Measurements from ENCODE around the gene NUCB1. TPM values are rescaled to one million over a fixed set of nuclear protein-coding genes. Genes with fewer than 3 reads are reported as not detected.
A peak's percentile ranks its signal among the peaks of the same experiment; 100 is the strongest.

NUCB1 gene
- total and polyA plus RNA-seq, 9 of the 15 experiments (the other 6 are each of a cell fraction or from before 2014, with no cell fraction given) = 3.1 to 153 (median 71.7) TPM

GRCh38 chr19:48964205-48965039, 64.3 kb downstream of the NUCB1 start (continued):
- TF ChIP-seq ZBTB40 (IDR thresholded peaks at IDR 0.05) (no peak), ZBTB40 (CRISPR knock-in tag; IDR thresholded peaks at IDR 0.05) (no peak), GMEB1 (CRISPR knock-in tag; IDR thresholded peaks at IDR 0.05) (no peak), GATAD2A (IDR thresholded peaks at IDR 0.05) (no peak), TBL1XR1 (IDR thresholded peaks at IDR 0.05; ENCODE audit: low read length in 2 of 2) (0 out of 4 replicates have a peak, but pooled peaks of 1 of the 2 experiments have one; percentile 15), PURB (CRISPR knock-in tag; IDR thresholded peaks at IDR 0.05; ENCODE audit: low read depth) (no peak), ZNF282 (CRISPR knock-in tag; IDR thresholded peaks at IDR 0.05) (no peak), CBFA2T2 (conservative IDR thresholded peaks at IDR 0.05) (0 out of 2 replicates have a peak, but pooled peaks have one; percentile 12), MCM3 (IDR thresholded peaks at IDR 0.05) (no peak), NR0B1 (IDR thresholded peaks at IDR 0.05; ENCODE audit: partially characterized antibody) (no peak), THRB (CRISPR knock-in tag; conservative IDR thresholded peaks at IDR 0.05) (no peak), FOXA3 (CRISPR knock-in tag; conservative IDR thresholded peaks at IDR 0.05 in 1 of 2, IDR thresholded peaks at IDR 0.05 in 1 of 2) (0 out of 4 replicates have a peak, but pooled peaks of 1 of the 2 experiments have one; percentile 4), NFATC3 (IDR thresholded peaks at IDR 0.05) (no peak), ARHGAP35 (IDR thresholded peaks at IDR 0.05; ENCODE audit: partially characterized antibody) (no peak), ZNF77 (CRISPR knock-in tag; IDR thresholded peaks at IDR 0.05) (no peak)
